K562 (cell line): Measurements from ENCODE around the gene AMOT. TPM values are rescaled to one million over a fixed set of nuclear protein-coding genes. Genes with fewer than 3 reads are reported as not detected.

Experiments
- ARID3A ChIP-seq: IDR thresholded peaks from 2 replicates; pipeline ENCODE4 v1.6.1; 2012; ENCODE audit warnings: low read depth, low read length, improper control_type of control experiment, borderline replicate concordance
- CTCFL ChIP-seq: IDR thresholded peaks from 2 replicates; pipeline ENCODE4 v1.6.1; 2011; ENCODE audit warnings: borderline replicate concordance, low read depth, mild to moderate bottlenecking, moderate library complexity, low read length; ENCODE audit not compliant: insufficient read depth, poor library complexity, severe bottlenecking
- JUND ChIP-seq, 2 experiments: IDR thresholded peaks; 2 replicates in 1 of 2; 3 replicates in 1 of 2; pipeline ENCODE4 v1.6.1; 2011; ENCODE audit warnings: borderline replicate concordance in 2 of 2, low read depth in 2 of 2, low read length in 2 of 2, improper control_type of control experiment in 1 of 2, missing biosample characterization in 1 of 2, missing genetic modification characterization in 1 of 2, missing genetic modification reagents in 1 of 2
- NCOA1 ChIP-seq: fragments of 450-650 bp; IDR thresholded peaks from 2 replicates; pipeline ENCODE4 v1.6.1; 2016; ENCODE audit warnings: low read depth
- RBM15 ChIP-seq: fragments of 200-400 bp; formaldehyde crosslinking; IDR thresholded peaks from 2 replicates; pipeline ENCODE4 v1.6.1; 2018; ENCODE audit warnings: mild to moderate bottlenecking, low read length, moderate library complexity; ENCODE audit not compliant: insufficient read depth
- SMARCE1 ChIP-seq: fragments of 450-650 bp; IDR thresholded peaks from 2 replicates; pipeline ENCODE4 v1.7.1; 2016; ENCODE audit warnings: mild to moderate bottlenecking
- ZNF354B ChIP-seq: fragments of 250-450 bp; sonication (Bioruptor Pico); IDR thresholded peaks from 2 replicates; pipeline ENCODE4 v1.4.0; 2020
- ZNF740 ChIP-seq, 3 experiments: fragments of 200-800 bp in 1 of 3; sonication (Bioruptor generic) in 1 of 3; sonication (generic) in 1 of 3; formaldehyde crosslinking in 1 of 3; IDR thresholded peaks; 2 replicates each; pipeline versions ENCODE4 v1.6.1 to v1.8.0; 2016 to 2022; ENCODE audit warnings: mild to moderate bottlenecking in 2 of 3, missing compliant biosample characterization in 2 of 3, missing genetic modification characterization in 2 of 3, missing genetic modification reagents in 1 of 3
- polyA plus RNA-seq, 8 experiments: library from polyadenylated mRNA; depleted of rRNA in 4 of 8; stranded (reverse) in 5 of 8; unstranded in 3 of 8; fragments of >200 nt; fragmentation: Nextera tagmentation in 2 of 8; fragmentation: Illumina TruSeq in 1 of 8; extraction: Ambion mirVana in 2 of 8; extraction: Trizol in 1 of 8; gene quantifications; 2 replicates each; pipeline versions ENCODE4 v1.2.1 to v1.2.3, GENCODE V29; 2011 to 2014; ENCODE audit warnings: inconsistent platforms in 1 of 8, missing spikeins in 1 of 8
- total RNA-seq, 7 experiments: library from RNA; depleted of rRNA in 6 of 7; stranded (reverse); fragments of >200 nt in 6 of 7; fragmentation: Illumina TruSeq in 2 of 7; extraction: Trizol in 2 of 7; gene quantifications; 2 replicates each; pipeline versions ENCODE4 v1.2.1 to v1.2.3, GENCODE V29; 2011 to 2021; ENCODE audit warnings: low replicate concordance in 1 of 7
- TF ChIP-seq, protein P1 (sequence below), 2 experiments: IDR thresholded peaks; 2 replicates each; pipeline ENCODE4 v1.6.1; 2012; ENCODE audit warnings: improper control_type of control experiment in 2 of 2, low read depth in 2 of 2, low read length in 2 of 2, borderline replicate concordance in 1 of 2
- TF ChIP-seq, protein P2 (sequence below), 2 experiments: IDR thresholded peaks; 2 replicates each; pipeline ENCODE4 v1.6.1; 2011; ENCODE audit warnings: borderline replicate concordance in 1 of 2, control low read depth in 1 of 2, low read depth in 1 of 2, low read length in 1 of 2, mild to moderate bottlenecking in 1 of 2, mixed read lengths in 1 of 2, moderate library complexity in 1 of 2; ENCODE audit not compliant: insufficient read depth in 1 of 2, insufficient read length in 1 of 2, poor library complexity in 1 of 2, severe bottlenecking in 1 of 2; ENCODE audit errors: extremely low read depth in 1 of 2

AMOT gene
- total and polyA plus RNA-seq, 9 of the 15 experiments (the other 6 are each of a cell fraction or from before 2014, with no cell fraction given), result 0.04 TPM; not detected in 8

DNA sequence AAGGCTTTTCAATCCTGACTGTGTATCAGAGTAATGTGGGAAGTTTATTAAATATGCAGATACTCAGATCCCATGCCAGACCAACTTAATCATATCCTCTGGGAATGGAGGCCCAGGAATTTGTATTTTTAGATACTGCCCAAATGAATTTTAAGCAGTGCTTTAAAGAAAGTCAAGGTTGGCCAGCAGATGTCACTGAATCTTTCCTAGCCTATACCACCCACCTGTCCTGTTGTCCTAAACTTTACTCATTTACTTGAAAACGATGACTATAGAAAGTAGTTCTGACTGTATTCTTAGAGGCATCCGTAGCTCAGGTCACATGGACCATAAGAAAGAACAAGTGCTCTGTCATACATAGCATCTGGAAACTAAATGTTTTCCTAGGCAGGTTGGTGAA, 79.9 kb downstream of the AMOT start (continued):
- no peak for TF ChIP-seq ARID3A
- no peak for TF ChIP-seq ZNF740 (CRISPR knock-in tag; IDR thresholded peaks at IDR 0.05)
- no peak for TF ChIP-seq ZNF740 (tag; IDR thresholded peaks at IDR 0.05)
- TF ChIP-seq JUND (IDR thresholded peaks at IDR 0.05; ENCODE audit: borderline replicate concordance, low read depth, low read length), result no peak
- no peak for TF ChIP-seq JUND (tag; IDR thresholded peaks at IDR 0.05; ENCODE audit: borderline replicate concordance, low read depth, low read length)
- TF ChIP-seq NCOA1, result no peak
- TF ChIP-seq ZNF354B (CRISPR knock-in tag), result no peak
- TF ChIP-seq, protein P1, sequence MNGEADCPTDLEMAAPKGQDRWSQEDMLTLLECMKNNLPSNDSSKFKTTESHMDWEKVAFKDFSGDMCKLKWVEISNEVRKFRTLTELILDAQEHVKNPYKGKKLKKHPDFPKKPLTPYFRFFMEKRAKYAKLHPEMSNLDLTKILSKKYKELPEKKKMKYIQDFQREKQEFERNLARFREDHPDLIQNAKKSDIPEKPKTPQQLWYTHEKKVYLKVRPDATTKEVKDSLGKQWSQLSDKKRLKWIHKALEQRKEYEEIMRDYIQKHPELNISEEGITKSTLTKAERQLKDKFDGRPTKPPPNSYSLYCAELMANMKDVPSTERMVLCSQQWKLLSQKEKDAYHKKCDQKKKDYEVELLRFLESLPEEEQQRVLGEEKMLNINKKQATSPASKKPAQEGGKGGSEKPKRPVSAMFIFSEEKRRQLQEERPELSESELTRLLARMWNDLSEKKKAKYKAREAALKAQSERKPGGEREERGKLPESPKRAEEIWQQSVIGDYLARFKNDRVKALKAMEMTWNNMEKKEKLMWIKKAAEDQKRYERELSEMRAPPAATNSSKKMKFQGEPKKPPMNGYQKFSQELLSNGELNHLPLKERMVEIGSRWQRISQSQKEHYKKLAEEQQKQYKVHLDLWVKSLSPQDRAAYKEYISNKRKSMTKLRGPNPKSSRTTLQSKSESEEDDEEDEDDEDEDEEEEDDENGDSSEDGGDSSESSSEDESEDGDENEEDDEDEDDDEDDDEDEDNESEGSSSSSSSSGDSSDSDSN (IDR thresholded peaks at IDR 0.05; ENCODE audit: borderline replicate concordance in 1 of 2, low read depth in 2 of 2, low read length in 2 of 2), result no peak
- no peak for TF ChIP-seq RBM15
- TF ChIP-seq CTCFL, result no peak
- no peak for TF ChIP-seq SMARCE1
- TF ChIP-seq, protein P2, sequence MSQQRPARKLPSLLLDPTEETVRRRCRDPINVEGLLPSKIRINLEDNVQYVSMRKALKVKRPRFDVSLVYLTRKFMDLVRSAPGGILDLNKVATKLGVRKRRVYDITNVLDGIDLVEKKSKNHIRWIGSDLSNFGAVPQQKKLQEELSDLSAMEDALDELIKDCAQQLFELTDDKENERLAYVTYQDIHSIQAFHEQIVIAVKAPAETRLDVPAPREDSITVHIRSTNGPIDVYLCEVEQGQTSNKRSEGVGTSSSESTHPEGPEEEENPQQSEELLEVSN (IDR thresholded peaks at IDR 0.05; ENCODE audit: borderline replicate concordance in 1 of 2, extremely low read depth in 1 of 2, insufficient read depth in 1 of 2, insufficient read length in 1 of 2, low read depth in 1 of 2, low read length in 1 of 2, poor library complexity in 1 of 2, severe bottlenecking in 1 of 2), result no peak
- TF ChIP-seq, all 486 proteins: peak for 0
